GM21576 (cell line): ENCODE measurements around the gene PRKN.
"Not testable (repeated sequence)": the region's sequence is repeated elsewhere in the genome, so short reads cannot be mapped to it uniquely, and the experiment has no call there.

Source experiments
- ATAC-seq: cut with Tn5 transposase; IDR thresholded peaks from one replicate; pipeline ENCODE4 v1.9.1; 2021; ENCODE audit warnings: mild to moderate bottlenecking, moderate library complexity; ENCODE audit not compliant: unreplicated experiment

Gene PRKN

DNA sequence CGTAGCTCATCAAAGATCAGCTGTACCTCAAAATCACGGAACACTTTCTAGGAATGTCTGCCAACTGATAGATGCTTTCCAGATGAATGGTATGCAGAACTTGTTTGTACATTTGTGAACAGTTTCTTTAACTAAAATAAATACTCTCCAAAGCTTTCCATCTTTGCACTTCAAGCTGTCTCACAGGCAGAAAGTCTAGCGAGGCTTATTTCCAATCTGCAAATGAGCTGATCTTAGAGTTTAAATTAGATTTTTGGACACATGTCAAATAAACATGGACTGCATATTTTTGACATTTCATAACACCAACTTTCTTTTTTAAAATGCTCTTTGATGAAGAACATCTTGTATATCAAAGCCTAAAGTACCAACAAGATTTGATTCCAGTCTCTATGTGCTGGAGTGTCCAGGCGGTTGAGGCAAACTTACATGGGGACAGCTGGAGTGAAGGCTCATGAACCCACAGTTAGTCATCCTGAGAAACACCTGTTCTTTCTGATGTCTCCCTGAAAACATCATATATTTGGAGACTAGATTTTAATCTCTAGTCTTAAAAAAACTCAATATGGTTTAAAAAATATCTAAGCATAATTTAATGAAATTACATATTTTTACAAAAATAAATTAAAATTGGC is 1185.1 kb downstream of the PRKN start:
- no peak for ATAC-seq

DNA sequence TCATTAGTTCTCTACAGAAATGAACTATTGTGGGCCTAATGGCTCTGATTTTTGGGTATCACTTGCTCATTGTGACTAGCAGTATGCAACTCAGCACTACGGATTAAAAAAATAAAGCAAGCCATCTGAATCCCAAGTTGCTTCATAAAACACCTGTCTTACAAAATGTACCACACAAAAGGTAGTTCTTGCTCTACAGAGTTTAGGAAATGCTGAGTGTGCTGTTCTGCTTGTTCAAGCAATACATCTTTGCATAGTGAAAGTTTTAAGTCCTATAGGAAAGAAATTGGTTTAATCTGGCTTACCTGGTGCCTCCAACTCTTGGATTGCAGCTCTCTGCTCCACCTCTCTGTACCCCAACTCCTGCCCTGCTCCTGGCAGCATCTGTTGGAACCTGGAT is 1187.0 kb downstream of the PRKN start:
- ATAC-seq: no peak

DNA sequence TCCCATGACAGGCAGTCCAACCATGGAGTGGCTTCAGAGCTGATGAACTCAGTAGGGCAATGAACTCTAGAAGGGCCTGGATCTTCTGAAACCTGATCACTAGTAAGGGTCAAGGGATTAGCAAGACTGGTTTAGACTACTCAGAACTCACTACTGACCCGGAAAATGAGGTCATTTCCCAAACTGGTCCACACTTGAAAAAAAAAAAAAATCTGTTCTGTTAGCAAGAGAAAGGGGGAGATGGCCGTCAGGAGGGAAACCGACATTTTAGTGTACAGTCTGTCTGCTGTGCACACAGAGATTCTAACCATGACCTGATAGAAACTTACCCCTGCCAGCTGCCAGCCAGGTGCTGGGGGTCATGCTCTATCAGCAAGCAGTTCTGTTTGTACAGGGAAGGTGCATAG is 1191.3 kb downstream of the PRKN start:
- ATAC-seq: no peak

DNA sequence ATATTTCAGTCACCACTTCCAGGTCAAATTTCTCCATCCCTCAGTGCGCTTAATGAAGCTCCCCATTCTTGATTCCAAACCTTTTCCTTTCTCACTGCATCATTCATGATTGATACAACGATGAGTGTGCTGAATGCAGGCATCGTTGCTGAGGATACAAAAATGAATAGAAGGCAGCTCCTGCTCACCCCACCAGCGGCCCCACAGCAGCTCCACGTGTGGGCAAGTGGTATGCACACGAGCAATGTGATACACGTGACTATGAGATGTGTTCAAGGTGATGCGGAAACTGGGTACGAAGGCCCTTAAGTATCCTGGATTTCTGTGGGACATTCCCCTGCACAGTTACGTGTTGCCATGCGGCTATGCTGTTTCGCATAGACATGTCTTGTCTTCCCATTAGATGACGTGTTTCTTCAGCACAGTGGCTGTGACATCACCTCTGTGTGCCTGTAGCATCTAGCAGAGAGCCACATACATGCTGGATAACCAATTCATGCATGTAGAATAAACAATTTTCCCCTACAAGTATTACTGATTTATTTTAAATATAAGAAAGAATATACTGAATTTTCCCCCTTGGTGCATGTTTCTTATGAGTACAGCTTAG is 1193.2 kb downstream of the PRKN start:
- ATAC-seq: no peak

DNA sequence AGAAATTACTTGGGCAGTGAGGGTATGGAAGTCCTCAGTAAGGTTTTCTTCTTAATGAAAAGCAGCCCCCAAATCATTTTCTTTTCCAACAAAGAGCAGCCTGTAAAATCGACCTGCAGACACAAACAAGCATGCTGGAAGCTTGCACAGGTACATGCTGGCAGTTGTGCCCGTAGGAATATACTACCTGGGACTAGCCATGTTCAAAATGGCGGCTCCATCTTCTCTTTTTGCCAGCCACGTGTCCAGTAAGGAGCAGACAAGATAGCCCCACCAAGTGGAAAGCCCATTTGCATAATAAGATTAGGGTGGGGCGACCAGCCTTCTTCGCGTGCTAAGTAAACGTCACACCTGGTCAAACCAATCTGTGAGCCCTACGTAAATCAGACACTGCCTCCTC is 1194.3 kb downstream of the PRKN start:
- no peak for ATAC-seq

DNA sequence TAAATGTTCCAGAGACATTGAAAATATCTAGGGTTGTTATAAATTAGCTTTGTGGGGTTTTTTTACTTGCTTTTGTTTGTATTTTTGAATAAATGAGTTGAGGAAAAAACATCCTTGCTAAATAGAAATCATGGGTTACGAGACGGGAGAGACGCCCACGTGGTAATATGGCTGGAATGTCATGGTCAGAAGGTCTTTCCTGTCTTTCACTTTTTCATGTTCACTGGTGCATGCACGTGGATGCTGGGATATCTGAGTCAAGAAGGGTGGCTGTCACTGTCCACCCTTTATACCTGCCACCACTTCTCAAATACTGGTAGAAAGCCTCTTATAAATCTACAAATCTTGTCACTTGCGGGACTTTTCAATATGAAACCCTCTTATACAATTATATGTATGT is 1195.0 kb downstream of the PRKN start:
- ATAC-seq: no peak

DNA sequence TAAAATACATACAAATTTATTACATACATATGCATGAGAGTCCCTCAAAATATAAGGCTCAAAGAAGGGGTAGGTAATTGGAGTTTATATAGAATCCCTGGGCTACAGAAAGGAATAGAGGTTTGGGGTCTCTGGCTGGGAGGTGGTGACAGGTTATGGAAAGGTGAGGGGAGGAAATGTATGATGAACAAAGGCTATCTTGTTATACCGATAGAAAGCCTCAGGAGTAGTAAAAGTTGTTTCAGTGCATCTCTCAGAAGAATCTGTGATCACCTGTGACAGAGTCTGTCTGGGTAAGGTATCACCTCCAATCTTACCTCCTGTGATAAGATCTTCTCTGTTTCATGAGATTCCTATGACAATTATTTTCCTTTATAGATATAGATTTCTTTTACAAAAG is 1200.8 kb downstream of the PRKN start:
- no peak for ATAC-seq

DNA sequence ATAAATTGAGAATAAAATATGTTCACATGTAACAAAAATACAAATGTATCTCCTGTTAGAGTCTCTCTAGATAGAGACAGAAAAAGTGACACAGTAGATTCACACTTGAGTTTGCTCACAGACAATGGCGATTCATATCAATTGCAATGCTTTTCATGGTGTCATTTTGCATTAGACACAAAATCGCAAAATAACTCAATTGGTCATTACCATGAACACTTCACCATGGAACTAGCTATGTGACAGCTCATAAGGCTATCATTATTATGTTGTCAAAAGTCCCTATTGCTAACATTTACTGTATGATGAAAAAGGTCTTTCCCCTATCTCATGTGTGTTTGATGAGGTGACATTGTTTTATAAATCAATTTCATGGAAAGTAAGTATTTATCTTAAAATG is 1204.2 kb downstream of the PRKN start:
- no peak for ATAC-seq

DNA sequence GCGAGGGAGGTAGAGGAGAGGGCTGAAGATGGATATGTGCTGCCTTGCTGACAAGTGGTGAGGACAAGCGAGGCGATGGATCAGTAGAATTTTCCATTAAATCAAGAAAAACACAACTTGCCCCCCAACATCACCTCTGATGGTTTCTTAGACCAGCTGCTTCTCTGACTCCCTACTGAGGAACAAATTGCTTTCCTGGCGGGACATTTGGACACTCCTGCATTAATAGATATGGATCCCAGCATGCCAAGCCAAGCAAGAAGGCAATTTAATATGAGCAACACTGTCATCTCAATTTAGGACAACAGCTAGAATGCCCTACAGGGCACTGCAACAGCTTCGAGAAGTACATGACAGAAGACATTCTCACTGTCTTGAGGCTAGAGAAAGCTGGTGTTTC is 1205.3 kb downstream of the PRKN start:
- no peak for ATAC-seq

DNA sequence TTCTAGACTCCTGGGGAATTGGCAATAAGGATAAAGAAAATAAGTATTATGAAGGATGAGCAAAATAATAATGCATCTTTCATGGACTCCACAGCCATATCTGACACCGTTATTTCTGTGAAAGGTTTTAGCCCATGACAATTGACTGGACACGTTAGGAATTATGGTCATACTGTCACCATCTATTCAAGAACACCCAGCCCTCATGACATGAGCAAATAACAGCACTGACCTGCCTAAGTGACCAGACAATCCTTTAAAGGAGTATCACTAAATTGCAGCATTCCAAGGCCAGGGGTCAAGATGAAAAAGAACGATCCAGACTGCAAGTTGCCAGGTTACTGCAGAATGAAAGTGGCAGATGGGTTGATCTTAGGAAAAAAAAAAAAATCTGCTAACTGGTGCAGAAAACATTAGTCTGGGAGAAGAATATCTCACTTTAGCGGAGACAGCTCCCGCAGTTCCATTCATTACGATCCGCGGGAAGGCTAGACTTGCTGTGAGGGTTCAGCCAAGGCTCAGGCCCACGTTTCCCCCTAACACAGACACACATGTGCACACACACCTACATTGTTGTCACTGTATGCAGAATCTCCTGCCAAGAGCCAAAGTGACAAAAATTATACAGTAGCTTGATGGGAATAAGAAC is 1216.0 kb downstream of the PRKN start:
- ATAC-seq: no peak

DNA sequence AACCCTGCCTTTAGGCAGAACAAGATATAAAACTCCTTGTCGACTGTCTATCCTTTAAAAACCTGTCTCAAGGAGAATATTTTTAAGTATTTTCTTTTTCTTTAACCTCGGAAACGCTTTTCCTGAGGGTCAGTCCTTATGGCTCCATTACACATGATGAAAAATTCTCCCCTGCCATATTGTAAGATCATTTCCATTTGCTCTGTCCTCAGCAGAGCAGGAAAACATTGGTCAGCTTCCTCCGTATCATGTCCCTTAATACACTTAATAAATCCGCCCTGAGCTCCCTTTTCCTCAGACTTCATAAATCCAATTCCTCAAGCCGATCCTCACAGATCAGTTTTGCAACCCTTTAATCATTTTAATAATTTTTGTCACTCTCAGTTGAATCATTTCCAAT is 1219.2 kb downstream of the PRKN start:
- ATAC-seq: no peak

DNA sequence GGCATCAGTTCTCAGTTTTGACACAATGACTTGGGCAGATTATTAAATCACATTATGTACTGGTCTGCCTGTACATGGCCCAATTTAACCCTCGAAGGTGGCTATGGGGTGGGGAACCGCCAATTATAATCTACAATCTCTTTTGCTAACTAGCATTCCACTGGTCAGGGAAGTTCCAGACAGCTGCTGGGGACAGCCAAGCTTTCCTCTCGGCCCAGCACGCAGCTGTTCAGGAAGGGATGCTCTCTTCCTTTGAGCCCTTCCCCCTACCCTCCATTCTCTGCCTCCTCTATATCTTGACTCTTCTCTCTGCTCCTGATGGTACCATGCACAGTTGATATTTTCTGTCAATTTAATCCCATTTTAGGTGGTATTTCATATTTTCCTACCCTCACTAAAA is 1220.2 kb downstream of the PRKN start:
- ATAC-seq: no peak

DNA sequence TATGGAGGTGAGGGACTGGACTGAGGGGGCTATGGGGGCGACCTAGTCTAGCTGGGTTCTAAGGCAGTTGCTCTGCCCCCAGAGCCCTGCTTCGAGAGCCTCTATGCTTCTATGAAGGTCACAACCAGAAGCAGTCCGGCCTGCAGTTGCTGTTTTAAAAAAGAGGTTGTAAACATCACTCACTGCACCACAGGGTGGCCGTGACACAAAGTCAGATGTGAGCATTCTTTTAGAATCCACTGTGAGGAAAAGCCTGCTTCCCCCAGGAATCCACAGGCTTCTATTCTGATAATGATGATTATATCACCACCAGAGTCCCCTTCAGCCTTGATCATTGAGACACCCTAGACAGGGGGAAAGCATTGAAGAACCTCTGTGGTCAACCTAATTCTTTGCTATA is 1224.0 kb downstream of the PRKN start:
- no peak for ATAC-seq

DNA sequence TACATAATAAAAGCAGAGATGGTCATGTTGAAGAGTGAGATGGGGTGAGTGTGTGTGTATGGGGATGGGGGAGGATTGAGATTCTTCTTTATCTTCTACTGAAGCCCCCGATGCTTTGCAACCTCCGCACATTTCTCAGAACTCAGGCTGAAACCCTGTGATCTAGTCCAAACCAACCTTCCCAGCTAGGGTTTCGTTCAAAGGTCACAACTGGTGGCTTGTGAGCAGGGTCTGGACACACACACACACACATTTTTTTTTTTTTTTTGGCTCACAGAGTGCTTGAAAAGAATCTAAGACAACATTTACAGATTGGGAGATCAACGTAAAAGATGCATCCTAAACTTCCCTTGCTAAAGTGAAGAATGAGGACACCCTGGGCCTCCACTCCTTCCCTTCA is 1228.7 kb downstream of the PRKN start:
- no peak for ATAC-seq

DNA sequence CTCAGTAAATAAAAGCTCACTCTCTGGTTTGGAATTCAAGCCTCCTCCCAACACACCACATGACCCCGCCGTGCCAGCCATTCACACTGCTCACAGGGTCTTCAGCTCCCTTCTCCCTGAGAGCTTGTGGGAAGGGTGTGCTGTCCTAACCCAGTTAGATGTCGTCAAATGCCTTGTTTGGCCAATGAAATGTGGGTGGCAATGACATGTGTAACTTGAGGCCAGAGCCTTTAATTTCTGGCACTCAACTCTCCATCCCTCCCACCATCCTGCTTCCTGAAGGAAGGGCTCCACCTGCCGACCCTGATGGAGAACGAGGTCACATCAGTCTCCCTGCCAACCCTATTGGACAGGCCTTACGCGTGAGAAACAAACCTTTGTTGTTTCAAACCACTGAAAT is 1229.2 kb downstream of the PRKN start:
- ATAC-seq: peak; percentile 53

DNA sequence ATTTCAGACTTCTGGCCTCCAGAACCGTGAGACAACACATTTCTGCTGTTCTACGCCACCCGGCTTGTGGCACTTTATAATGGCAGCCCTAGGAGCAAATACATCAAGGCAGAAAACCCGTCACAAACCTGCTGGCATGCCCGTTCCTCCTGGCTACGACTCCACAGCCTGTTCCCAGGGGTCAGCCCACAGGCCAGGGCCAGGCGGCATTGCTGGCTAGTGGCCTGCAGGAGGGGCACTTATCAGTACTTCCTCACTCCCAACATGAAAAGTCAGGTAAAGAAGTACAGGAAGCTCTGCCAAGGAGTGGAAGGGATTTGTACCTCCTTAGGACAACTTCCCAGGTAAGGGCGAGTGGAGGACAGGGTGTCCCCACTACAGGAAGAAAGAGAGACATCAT is 1230.6 kb downstream of the PRKN start:
- ATAC-seq: no peak

DNA sequence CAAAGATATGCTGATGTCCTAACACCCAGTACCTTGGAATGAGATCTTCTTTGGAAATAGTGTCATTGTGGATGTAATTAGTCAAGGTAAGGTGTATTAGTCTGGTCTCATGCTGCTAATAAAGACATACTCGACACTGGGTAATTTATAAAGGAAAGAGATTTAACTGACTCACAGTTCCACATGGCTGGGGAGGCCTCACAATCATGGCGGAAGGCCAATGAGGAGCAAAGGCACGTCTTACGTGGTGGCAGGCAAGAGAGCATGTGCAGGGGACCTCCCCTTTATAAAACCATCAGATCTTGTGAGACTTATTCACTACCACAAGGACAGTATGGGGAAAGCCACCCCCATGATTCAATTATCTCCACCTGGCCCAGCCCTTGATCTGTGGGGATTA is 1231.3 kb downstream of the PRKN start:
- ATAC-seq: not testable (repeated sequence)

DNA sequence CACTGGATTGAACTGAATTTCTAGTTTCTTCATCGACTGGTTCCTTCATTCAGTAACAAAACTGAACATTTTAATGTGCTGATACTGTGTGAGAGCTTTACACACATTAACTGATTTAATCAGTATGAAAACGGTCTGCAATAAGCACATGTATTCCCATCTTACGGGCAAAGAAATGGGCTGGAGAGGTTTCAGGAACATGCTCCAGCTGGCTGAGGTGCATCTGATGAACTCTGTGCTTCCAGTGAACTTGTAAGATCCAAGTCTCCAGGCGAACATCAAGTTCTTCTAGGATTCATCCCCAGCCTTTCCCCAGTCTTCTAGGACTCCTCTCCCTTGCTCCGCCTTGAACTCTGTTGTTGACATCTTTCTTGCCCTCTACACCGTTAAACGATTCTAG is 1233.0 kb downstream of the PRKN start:
- no peak for ATAC-seq

DNA sequence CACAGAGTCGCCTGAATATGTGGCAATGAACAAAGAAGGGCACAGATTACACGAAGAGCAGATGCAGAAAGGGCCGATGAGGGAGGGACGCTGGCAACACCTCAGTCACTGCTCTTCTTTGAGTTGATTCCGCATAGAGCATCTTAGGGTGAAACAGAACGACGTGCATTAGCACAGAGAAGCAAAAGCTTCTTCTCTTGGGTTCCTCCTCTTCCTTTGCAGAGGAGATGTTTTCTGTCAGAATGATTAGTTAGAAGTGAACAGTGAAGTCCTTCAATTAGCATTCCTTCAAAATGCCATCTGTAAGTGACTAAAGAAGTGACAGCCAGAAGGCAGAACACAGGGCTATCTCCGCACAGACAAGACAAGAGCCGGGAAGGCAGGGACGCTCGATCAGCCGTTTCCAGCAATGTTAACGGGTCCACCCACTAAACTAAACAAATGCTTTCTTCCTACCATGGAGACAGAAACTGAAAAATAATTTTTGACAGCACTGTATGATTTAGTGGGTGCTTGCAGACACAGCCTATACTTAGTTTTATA is 1233.9 kb downstream of the PRKN start:
- ATAC-seq: no peak

DNA sequence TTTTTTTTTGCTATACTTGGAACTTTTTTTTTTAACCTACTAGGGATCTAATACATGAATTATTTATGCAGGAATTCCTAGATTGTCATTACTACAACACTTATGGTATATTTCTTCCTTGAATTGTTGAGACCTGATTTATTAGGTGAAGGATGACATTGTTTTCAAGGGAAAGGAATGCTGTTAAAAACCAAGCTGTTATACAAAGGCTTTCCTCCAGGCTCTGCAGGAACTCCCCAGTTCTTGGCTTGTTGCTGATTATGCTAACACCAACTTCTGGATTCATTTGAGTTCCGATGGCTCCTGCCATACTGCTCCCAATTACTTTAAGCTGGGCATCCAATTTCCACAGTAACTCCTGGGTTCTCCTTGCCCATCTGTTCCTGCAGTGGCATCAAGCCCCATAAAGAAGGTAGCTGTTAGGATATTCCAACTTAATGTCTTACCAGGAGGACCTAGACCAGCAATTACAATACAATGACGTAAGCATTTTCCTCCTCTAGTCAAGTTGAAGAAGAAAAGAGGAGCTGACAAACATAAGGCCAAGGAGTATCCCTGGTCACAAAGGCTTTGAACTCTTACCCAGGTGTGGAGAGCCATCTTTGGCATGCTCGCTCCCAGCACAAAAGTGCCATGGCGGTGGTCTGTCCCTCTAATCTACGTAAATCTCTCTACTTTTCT is 1237.8 kb downstream of the PRKN start:
- no peak for ATAC-seq

DNA sequence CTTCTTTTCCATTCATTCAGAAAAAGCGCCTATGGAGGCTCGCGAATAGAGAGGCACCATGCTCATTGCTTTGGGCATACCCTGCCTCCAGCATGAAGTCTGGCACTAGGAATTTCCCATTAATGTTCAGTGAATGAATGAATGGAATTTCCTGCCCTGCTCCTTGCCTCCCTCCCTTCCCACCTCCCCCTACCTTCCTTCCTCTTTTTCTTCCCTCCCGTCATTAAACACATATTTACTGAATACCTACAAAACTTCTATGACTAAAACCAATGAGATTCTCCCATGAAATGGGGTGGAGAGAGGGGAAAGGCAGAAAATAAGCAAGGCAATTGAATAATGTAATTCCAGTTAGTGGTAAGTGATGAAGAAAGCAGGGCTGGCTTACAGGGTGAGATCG is 1239.9 kb downstream of the PRKN start:
- no peak for ATAC-seq

DNA sequence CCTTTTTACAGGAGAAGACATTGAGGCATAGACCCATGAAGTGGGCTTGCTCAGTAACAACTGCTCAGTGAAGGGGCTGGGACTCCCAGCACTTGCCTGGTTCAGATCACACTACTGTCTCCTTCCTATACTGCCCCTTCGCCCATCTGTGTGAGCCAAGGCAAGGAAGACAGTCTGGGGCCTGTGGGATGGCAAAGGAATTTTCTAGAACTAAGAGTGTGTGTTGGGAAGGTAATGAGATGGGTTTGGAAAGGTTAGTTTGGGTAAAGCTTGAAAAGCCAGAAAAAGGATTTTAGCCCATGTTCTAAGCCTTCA is 1240.4 kb downstream of the PRKN start:
- ATAC-seq: no peak
